IMR-90 (cell line): ENCODE results near the gene PATE4.

Experiments
- BHLHE40 ChIP-seq: fragments of 150-350 bp; IDR thresholded peaks from 2 replicates; pipeline ENCODE4 v1.6.1; 2016; ENCODE audit warnings: mild to moderate bottlenecking, low read depth, low read length
- FOS ChIP-seq: fragments of 150-350 bp; IDR thresholded peaks from 2 replicates; pipeline ENCODE4 v1.6.1; 2016; ENCODE audit warnings: low read depth, low read length
- MXI1 ChIP-seq: IDR thresholded peaks from 2 replicates; pipeline ENCODE4 v1.6.1; 2012; ENCODE audit warnings: low read depth, mild to moderate bottlenecking, low read length, moderate library complexity, borderline replicate concordance
- POLR2A ChIP-seq: IDR thresholded peaks from 2 replicates; pipeline ENCODE4 v1.6.1; 2012; ENCODE audit warnings: mild to moderate bottlenecking, low read depth, low read length
- RFX5 ChIP-seq: IDR thresholded peaks from 2 replicates; pipeline ENCODE4 v1.8.0; 2012; ENCODE audit warnings: low read depth, mild to moderate bottlenecking, low read length, moderate library complexity
- SMC3 ChIP-seq: fragments of 150-350 bp; IDR thresholded peaks from 2 replicates; pipeline ENCODE4 v1.6.1; 2016; ENCODE audit warnings: low read depth, mild to moderate bottlenecking, antibody characterized with exemption, low read length, moderate library complexity
- TF ChIP-seq, protein P1 (sequence below): conservative IDR thresholded peaks from 2 replicates; pipeline ENCODE4 v1.5.1; 2012; ENCODE audit warnings: mild to moderate bottlenecking, low read depth, low read length, improper control_type of control experiment
- TF ChIP-seq, protein P2 (sequence below): fragments of 150-350 bp; IDR thresholded peaks from 2 replicates; pipeline ENCODE4 v1.6.1; 2017; ENCODE audit warnings: mild to moderate bottlenecking, antibody characterized with exemption, low read length, low read depth

DNA sequence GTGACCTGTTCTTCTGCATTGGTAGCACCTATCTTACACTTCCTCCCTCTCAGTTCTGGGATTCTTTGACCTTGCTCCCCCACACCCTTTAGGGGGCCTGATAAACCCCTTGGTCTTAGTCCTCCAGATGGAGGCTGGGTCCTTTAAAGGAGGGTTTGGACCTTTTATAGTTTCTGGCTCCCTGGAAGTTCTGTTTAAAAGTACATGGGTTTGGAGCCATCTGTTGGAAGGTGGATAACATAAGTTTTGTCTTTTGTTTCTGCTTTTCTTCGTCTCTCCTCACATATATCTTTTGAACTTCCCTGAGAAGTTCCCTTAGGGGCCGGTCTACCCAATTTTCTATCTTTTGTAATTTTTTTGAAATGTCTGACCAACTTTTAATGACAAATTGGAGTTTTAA, 36.4 kb downstream of the PATE4 start:
- TF ChIP-seq POLR2A (no peak), BHLHE40 (no peak), MXI1 (no peak), FOS (no peak), SMC3 (no peak), RFX5 (no peak)
- TF ChIP-seq, protein P1, sequence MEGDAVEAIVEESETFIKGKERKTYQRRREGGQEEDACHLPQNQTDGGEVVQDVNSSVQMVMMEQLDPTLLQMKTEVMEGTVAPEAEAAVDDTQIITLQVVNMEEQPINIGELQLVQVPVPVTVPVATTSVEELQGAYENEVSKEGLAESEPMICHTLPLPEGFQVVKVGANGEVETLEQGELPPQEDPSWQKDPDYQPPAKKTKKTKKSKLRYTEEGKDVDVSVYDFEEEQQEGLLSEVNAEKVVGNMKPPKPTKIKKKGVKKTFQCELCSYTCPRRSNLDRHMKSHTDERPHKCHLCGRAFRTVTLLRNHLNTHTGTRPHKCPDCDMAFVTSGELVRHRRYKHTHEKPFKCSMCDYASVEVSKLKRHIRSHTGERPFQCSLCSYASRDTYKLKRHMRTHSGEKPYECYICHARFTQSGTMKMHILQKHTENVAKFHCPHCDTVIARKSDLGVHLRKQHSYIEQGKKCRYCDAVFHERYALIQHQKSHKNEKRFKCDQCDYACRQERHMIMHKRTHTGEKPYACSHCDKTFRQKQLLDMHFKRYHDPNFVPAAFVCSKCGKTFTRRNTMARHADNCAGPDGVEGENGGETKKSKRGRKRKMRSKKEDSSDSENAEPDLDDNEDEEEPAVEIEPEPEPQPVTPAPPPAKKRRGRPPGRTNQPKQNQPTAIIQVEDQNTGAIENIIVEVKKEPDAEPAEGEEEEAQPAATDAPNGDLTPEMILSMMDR: no peak
- TF ChIP-seq, protein P2, sequence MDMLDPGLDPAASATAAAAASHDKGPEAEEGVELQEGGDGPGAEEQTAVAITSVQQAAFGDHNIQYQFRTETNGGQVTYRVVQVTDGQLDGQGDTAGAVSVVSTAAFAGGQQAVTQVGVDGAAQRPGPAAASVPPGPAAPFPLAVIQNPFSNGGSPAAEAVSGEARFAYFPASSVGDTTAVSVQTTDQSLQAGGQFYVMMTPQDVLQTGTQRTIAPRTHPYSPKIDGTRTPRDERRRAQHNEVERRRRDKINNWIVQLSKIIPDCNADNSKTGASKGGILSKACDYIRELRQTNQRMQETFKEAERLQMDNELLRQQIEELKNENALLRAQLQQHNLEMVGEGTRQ: no peak
